Hematopoietic multipotent progenitor cell treated with erythropoietin and hydrocortisone succinate and interleukin-3 and kit ligand, for 6 days (in vitro differentiated cells): ENCODE measurements around the gene EPB41L1.

ENCODE experiments used
- DNase-seq: peaks from one replicate; pipeline ENCODE4 v3.0.0-alpha.2; 2015

Gene EPB41L1

DNA sequence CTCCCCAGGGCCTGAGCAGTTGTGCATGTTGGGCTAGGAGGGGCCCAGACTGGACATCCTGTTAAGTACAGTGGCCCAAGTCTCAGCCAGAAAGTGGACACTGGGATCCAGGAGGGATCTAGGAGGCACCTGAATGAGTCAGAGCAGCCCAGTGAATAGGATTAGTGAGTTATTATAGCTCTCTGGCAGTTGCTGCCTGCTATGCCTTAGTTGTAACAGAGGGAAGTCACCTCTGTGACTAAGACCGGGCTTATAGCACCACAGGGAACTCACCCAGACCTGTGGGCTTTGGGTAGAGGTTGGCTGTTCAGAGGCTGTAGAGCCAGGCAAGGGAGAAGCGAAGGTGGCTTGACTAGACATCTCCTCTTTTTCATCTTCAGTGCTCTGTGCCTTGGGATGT, 42.7 kb downstream of the EPB41L1 start:
- no peak for DNase-seq

- DNase-seq: peak; percentile 86
These were observed 45.1 kb downstream of the EPB41L1 start for GRCh38 chr20:36199345-36200257.

DNA sequence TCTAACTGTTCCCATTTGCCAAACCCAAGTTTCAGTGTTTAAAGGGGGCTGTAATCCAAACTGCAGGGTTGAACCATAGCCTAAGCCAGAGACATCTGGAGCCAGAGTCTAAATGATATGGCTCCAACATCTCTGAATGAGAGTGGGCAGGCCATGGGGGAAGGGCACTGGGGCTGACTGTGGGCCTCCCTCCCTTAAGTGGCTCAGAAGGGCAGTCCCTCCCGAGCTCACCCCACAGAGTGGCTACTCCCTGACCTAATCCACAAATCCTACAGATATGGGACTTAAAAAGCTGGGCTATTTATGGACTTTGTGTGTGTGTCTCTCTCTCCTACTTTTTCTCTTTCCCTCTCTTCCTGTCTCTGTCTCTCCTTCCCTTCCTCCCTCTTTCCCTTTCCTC, 45.9 kb downstream of the EPB41L1 start:
- DNase-seq: no peak

- DNase-seq: no peak
These were observed 46.7 kb downstream of the EPB41L1 start for GRCh38 chr20:36201198-36201597.

GRCh38 chr20:36202891-36203338, 48.4 kb downstream of the EPB41L1 start:
- peak; percentile 65 for DNase-seq

- no peak for DNase-seq
These were observed 49.3 kb downstream of the EPB41L1 start for GRCh38 chr20:36203861-36204260.

GRCh38 chr20:36205026-36205425, 50.5 kb downstream of the EPB41L1 start:
- no peak for DNase-seq

DNA sequence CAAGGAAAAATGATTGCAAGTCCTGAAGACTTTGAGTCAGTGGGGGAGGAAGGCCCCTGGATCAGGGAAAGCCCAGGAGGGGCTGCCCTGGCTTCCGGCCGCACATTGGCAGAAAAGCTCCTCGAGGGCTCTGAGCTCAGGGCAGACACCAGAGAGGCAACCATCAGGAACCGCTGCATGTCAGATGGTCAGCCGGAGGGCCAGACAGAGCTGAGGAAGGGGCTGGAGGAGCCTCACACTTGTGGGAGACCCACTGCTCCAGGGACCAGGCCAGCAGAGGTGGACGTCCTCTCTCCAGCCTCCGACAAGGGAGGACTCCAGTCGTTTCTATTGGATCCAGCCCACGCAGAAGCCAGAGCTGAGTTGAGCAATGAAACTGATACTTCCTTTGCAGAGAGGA, 51.5 kb downstream of the EPB41L1 start:
- no peak for DNase-seq

DNA sequence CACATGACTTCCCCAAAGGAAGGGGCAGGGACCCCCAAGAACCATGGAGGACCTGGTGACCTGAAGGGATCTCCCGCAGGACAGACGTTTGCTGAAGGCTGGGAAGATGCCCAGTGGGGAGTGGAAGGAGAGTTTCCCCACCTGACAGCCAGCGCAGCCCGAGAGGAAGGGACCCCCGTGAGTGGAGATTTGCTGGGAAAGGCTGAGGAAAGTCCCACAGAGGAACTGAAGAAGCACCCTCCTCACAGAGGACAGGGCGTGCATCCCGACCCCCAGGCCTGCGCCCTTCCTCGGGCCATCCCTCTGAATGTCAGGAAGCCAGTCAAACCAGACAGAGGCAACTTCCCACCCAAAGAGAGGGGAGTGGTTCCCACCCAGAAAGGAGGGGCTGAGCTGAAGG, 52.1 kb downstream of the EPB41L1 start:
- DNase-seq: no peak

DNA sequence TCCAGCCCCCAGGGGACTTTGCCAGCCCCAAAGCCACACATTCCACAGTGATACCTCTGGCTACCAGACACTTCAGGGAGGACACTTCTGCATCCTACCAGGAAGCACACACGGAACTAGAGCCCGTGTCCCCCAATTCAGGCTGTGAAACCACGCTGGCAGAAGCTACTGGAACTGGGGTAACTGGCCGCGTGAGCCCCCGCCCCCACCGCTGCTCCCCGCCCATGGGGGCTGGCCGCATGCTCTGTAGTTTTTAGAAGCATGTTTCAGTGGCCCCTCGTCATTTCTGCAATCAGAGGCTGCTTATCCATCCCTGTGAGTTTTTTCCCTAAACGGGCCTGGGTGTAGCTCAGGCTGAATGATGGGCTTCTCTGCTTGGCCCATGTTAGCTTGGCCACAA, 53.1 kb downstream of the EPB41L1 start:
- no peak for DNase-seq

GRCh38 chr20:36208257-36208656, 53.7 kb downstream of the EPB41L1 start:
- no peak for DNase-seq

DNA sequence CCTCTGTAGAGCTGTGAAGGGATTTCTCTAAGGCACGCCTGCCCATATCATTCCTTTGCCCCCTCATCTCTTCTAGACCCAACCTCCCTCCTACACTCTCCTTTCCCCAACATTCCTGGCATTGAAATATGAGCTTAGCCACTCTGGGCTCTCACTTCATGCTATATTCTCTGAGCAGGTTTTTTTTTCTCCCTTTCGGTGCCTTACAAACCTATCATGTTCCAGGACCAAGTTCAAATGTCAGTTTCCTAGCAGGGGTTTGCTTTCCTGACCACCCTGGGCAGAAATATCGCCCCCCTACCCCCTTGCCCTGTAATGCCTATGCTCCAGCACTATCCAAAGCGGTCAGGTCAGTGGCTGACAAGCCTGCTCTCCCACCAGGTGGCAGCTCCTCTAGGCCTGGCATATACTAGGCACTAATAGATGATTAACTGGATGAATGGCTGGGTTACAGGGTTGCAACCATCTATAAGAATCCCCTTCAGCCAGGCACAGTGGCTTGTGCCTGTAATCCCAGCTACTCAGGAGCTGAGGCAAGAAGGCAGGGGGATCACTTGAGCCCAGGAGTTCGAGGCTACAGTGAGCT, 56.0 kb downstream of the EPB41L1 start:
- DNase-seq: no peak

DNA sequence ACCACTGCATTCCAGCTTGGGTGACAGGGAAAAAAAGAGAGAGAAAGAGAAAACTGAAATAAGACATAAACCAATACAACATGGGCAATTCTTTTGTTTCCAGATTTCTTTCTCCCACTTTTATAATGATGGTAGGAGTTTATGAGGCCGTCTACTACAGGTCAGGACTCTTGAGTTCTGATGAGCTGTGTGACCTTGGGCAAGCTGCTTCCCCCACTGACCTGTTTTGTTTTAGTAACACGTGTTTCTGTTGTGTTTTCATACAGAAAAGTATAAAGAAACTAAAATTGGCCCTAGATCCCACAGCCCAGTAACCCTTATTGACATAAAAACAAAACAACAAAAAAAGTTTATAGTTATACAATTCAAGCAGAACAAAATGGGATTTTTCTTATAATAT, 58.8 kb downstream of the EPB41L1 start:
- no peak for DNase-seq

DNA sequence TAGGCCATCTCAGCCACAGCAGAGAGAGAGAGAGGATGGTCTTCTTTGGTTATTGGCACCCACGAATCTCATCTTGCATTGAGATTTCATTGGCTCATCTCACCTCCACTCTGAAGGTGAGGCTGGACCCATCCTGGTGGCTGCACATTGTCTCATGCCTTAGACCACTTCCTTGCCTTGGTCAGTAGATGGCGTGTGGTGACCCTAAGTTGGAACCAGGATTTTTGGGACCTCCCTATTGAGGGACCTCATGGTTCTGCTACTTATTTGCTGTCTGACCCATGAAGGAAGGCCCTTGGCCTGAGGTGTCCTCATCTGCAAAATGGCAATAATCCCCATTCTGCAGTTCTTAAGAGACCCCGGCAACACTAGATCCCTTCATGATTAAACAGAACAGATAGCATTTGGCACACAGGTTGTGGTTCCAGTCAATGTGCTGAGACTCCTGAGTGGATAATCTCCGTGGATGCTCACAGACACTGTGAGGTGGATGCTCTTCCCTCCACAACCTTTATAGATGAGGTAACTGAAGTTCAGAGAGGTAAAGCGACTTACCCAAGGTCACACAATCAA, 60.2 kb downstream of the EPB41L1 start:
- peak; percentile 71 for DNase-seq

GRCh38 chr20:36215778-36216177, 61.2 kb downstream of the EPB41L1 start:
- no peak for DNase-seq

- no peak for DNase-seq
These were observed 61.9 kb downstream of the EPB41L1 start for GRCh38 chr20:36216314-36217025.

GRCh38 chr20:36217226-36217625, 62.7 kb downstream of the EPB41L1 start:
- DNase-seq: no peak

DNA sequence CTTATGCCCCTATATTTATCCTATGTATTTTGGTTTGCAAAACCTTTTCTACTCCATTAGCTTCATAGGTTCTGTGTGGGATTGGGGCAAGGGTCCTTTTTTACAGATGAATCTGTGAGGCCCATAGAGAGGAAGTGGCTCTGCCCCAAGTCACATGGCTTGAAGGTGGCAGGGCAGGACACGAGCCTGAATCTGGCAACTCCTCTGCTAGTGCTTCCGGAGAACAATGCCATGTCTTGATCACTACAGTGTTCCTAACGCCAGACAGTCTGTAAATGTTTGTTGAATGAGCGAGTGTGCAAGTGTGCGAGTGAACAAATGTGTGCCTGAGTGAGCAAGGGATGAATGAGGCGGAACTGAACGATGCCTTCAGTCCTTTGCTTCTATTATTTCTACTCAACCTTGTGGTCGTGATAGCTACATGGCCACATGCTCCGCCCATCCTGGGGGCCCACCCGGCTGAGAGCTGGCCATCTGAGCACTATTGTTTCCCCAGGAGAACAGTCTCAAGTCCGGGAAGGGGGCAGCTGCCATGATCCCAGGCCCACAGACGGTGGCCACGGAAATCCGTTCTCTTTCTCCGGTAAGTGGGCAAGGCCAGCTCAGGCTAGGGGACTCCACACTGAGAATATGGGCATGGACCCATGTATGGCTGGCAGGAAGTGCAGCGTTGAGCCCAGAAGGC, 64.0 kb downstream of the EPB41L1 start:
- no peak for DNase-seq

- no peak for DNase-seq
These were observed 65.2 kb downstream of the EPB41L1 start for GRCh38 chr20:36219671-36220220.

DNA sequence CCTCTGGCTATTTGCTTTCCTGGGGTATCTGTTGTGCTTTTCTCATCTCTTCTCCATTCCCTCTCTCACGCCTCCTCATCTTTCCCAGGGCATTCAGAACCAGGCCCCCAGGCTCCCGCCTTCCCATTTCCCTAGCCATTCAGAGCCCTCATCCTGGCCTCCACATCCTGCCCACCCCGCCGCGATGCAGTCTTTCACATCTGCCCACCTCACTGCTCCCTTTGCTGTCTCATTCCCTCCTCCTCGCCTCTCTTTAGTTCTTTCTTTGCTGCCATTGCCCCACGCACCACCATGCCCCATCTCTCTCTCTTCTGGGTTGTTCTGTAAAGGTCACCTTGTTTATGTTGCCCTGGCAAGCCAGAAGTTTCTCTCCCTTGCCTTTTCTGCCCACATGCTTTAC, 71.1 kb downstream of the EPB41L1 start:
- no peak for DNase-seq

DNA sequence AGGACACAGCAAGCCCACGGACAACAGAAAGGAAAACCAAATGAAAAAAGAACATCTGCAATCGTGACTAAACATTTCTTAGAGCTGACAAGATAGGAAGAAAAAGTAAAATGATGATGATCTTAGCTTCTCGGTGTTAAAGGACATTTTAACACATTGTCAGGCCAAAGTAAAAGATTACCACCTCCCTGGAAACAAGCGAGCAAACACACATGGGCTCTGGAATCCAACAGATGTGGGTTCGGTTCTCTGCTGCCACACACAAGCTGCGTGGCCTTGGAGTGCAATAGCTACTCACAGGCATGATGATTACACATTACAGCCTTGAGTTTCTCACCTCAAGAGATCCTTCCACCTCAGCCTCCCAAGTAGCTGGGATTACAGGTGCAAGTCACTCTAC, 74.2 kb downstream of the EPB41L1 start:
- DNase-seq: peak; percentile 27

- no peak for DNase-seq
These were observed 75.5 kb downstream of the EPB41L1 start for GRCh38 chr20:36230019-36230418.

GRCh38 chr20:36231331-36231730, 76.8 kb downstream of the EPB41L1 start:
- DNase-seq: no peak
